ENCODE measurements around the gene MEG3. TPM values are rescaled to one million over a fixed set of nuclear protein-coding genes. Genes with fewer than 3 reads are reported as not detected.

The MEG3 gene
- total RNA-seq, 1 experiment from 2014 or later: not detected

DNA sequence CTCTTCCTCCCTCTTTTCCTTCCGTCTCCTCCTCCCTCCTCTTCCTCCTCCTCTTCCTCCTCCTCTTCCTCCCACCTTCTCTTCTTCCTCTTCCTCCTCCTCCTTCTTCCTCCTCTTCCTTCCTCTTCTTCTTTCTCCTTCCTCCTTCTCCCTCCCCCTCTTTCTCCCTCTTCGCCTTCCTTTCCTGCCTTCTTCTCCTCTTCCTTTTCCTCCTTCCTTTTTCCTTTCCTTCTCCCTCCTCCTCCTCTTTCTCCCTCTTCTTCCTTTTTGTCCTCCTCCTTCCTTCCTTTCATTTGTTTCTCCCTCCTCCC, 36.0 kb downstream of the MEG3 start:
- DNase-seq (ENCODE audit: unreplicated experiment): no peak
- no peaks in the 10 kb centered on the region for H3K36me3 Mint-ChIP-seq (ENCODE audit: insufficient read depth, unreplicated experiment)
- ChIA-PET POLR2A (no interaction called here), CTCF (no interaction called here)
- intact Hi-C loops (cut with micrococcal nuclease): no loop called here
- H3K9me3 Mint-ChIP-seq (ENCODE audit: unreplicated experiment): no peaks in the 10 kb centered on the region
- TF ChIP-seq, protein P1, sequence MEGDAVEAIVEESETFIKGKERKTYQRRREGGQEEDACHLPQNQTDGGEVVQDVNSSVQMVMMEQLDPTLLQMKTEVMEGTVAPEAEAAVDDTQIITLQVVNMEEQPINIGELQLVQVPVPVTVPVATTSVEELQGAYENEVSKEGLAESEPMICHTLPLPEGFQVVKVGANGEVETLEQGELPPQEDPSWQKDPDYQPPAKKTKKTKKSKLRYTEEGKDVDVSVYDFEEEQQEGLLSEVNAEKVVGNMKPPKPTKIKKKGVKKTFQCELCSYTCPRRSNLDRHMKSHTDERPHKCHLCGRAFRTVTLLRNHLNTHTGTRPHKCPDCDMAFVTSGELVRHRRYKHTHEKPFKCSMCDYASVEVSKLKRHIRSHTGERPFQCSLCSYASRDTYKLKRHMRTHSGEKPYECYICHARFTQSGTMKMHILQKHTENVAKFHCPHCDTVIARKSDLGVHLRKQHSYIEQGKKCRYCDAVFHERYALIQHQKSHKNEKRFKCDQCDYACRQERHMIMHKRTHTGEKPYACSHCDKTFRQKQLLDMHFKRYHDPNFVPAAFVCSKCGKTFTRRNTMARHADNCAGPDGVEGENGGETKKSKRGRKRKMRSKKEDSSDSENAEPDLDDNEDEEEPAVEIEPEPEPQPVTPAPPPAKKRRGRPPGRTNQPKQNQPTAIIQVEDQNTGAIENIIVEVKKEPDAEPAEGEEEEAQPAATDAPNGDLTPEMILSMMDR (IDR thresholded peaks at IDR 0.05; ENCODE audit: unreplicated experiment): no peak
- H3K4me1 Mint-ChIP-seq (ENCODE audit: insufficient read depth, unreplicated experiment): no peaks in the 10 kb centered on the region
- no peak overlapping the region for H3K27ac Mint-ChIP-seq (ENCODE audit: low read depth, unreplicated experiment)
- peaks cover 25% of the 10 kb centered on the region for H3K27me3 Mint-ChIP-seq (ENCODE audit: insufficient read depth, unreplicated experiment)
- no TSS peak for BruUV-seq (replicated peaks)
- no peak overlapping the region for H3K4me3 Mint-ChIP-seq (ENCODE audit: unreplicated experiment)

DNA sequence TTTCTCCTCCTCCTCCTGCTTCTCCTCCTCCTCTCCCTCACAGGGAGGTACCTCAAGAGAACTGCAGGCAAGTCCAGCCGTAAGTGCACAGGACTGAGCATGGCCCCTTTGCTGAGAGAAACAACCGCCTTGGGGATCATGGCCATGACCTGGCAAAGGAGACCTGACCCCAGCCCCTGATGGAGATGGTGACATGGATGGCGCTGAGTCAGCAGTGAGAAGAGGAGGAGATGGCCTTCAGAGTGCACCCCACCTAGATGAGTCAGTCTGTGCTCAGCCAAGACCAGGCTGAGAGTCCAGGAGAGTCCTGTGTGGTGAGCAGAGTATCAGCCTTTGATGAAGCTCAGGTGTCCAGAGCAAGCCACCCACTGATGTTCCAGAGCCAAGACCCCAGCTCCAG, 36.4 kb downstream of the MEG3 start:
- BruUV-seq (replicated peaks): no TSS peak
- ChIA-PET POLR2A (no interaction called here), CTCF (interaction anchor here (1.0 kb wide), 1 partner anchor 10 kb away, joined by 3 read pairs; no protein-coding TSS in a partner anchor)
- TF ChIP-seq, protein P1 (IDR thresholded peaks at IDR 0.05; ENCODE audit: unreplicated experiment): no peak
- Mint-ChIP-seq H3K27me3 (ENCODE audit: insufficient read depth, unreplicated experiment) (peaks cover 25% of the 10 kb centered on the region), H3K27ac (ENCODE audit: low read depth, unreplicated experiment) (no peak overlapping the region), H3K4me1 (ENCODE audit: insufficient read depth, unreplicated experiment) (no peaks in the 10 kb centered on the region), H3K4me3 (ENCODE audit: unreplicated experiment) (no peak overlapping the region), H3K36me3 (ENCODE audit: insufficient read depth, unreplicated experiment) (no peaks in the 10 kb centered on the region), H3K9me3 (ENCODE audit: unreplicated experiment) (no peaks in the 10 kb centered on the region)
- intact Hi-C loops (cut with micrococcal nuclease): no loop called here
- DNase-seq (ENCODE audit: unreplicated experiment): no peak

DNA sequence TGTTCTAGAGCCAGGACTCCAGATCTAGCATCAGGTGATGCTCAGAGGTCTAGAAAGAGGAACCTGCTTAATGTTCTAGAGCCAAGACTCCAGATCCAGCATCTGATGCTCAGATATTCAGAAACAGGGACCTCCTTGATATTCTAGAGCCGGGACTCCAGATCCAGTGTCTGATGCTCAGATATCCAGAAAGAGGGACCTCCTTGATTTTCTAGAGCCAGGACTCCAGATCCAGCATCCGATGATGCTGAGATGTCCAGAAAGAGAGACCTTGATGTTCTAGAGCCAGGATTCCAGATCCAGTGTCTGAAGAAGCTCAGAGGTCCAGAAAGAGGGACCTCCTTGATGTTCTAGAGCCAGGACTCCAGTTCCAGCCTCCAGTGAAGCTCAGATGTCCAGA, 36.9 kb downstream of the MEG3 start:
- Mint-ChIP-seq H3K27me3 (ENCODE audit: insufficient read depth, unreplicated experiment) (peaks cover 25% of the 10 kb centered on the region), H3K4me3 (ENCODE audit: unreplicated experiment) (no peak overlapping the region), H3K9me3 (ENCODE audit: unreplicated experiment) (no peaks in the 10 kb centered on the region), H3K27ac (ENCODE audit: low read depth, unreplicated experiment) (no peak overlapping the region), H3K4me1 (ENCODE audit: insufficient read depth, unreplicated experiment) (no peaks in the 10 kb centered on the region), H3K36me3 (ENCODE audit: insufficient read depth, unreplicated experiment) (no peaks in the 10 kb centered on the region)
- ChIA-PET POLR2A (no interaction called here), CTCF (interaction anchor here (0.8 to 1.6 kb wide), 4 partner anchors 11 to 373 kb away, joined by 3 to 7 read pairs (median 4); no protein-coding TSS in a partner anchor)
- intact Hi-C loops (cut with micrococcal nuclease): no loop called here
- TF ChIP-seq, protein P1 (IDR thresholded peaks at IDR 0.05; ENCODE audit: unreplicated experiment): no peak
- BruUV-seq (replicated peaks): no TSS peak
- DNase-seq (ENCODE audit: unreplicated experiment): no peak

DNA sequence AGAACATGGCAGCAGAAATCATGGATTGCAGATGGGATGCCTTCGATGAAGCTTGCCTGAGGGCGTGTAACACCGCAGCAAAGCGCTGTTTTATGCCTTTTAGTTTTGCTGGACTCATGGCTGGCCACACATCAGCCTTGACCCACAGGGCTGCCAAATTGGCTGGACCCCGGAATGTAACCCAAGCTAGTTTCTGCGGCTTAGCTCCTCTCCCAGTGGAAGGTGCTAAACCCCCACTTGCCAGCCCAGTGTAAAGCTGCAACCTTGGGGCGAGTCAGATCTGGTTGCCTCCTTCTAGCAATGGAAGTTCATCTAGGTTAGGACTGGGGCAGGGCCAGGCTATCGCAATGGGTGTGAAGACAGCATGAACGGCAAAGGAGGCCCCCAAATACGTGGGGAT, 38.3 kb downstream of the MEG3 start:
- DNase-seq (ENCODE audit: unreplicated experiment): no peak
- TF ChIP-seq, protein P1 (IDR thresholded peaks at IDR 0.05; ENCODE audit: unreplicated experiment): no peak
- no peak overlapping the region for H3K4me3 Mint-ChIP-seq (ENCODE audit: unreplicated experiment)
- no peaks in the 10 kb centered on the region for H3K36me3 Mint-ChIP-seq (ENCODE audit: insufficient read depth, unreplicated experiment)
- intact Hi-C loops (cut with micrococcal nuclease): no loop called here
- CTCF ChIA-PET: interaction anchor here (0.6 to 1.6 kb wide), 3 partner anchors 14 to 389 kb away, joined by 4 to 7 read pairs (median 6); no protein-coding TSS in a partner anchor
- peaks cover 17% of the 10 kb centered on the region for H3K27me3 Mint-ChIP-seq (ENCODE audit: insufficient read depth, unreplicated experiment)
- H3K4me1 Mint-ChIP-seq (ENCODE audit: insufficient read depth, unreplicated experiment): no peaks in the 10 kb centered on the region
- H3K9me3 Mint-ChIP-seq (ENCODE audit: unreplicated experiment): no peaks in the 10 kb centered on the region
- BruUV-seq (replicated peaks): no TSS peak
- POLR2A ChIA-PET: no interaction called here
- no peak overlapping the region for H3K27ac Mint-ChIP-seq (ENCODE audit: low read depth, unreplicated experiment)
